ENCODE results near the gene SPOCK1.

- no peak for TF ChIP-seq SIRT6 (IDR thresholded peaks at IDR 0.05; ENCODE audit: low read depth, low read length)
- TF ChIP-seq CBX8 (IDR thresholded peaks at IDR 0.05; ENCODE audit: borderline replicate concordance, extremely low read depth, low read depth, low read length, poor library complexity, severe bottlenecking), result no peak
- TF ChIP-seq DACH1 (IDR thresholded peaks at IDR 0.05; ENCODE audit: partially characterized antibody), result no peak
- no peak for TF ChIP-seq HNRNPK (IDR thresholded peaks at IDR 0.05; ENCODE audit: low read depth, low read length, poor library complexity, severe bottlenecking)
- TF ChIP-seq CTCF (IDR thresholded peaks at IDR 0.05 in 2 of 3, conservative IDR thresholded peaks at IDR 0.05 in 1 of 3; ENCODE audit: insufficient read depth in 2 of 3, low read depth in 1 of 3, low read length in 3 of 3), result no peak
Observed at GRCh38 chr5:137442660-137443059, 56.5 kb downstream of the SPOCK1 start.
